SU-DHL-6 (cell line): Measurements from ENCODE around the gene ORAI1.

Experiments
- H2AFZ ChIP-seq: fragments of 200-600 bp; sonication (generic); 2 replicates; pipeline ENCODE4 v1.6.1; 2014; ENCODE audit warnings: low read depth, mild to moderate bottlenecking, moderate library complexity, mixed read lengths, antibody characterized with exemption, low read length; ENCODE audit not compliant: severe bottlenecking
- H3F3A ChIP-seq: fragments of 200-600 bp; shearing (Covaris generic); 2 replicates; pipeline ENCODE4 v1.6.0; 2016; ENCODE audit warnings: antibody characterized with exemption, mild to moderate bottlenecking; ENCODE audit not compliant: insufficient read depth
- H3K27ac ChIP-seq: fragments of 200-600 bp; sonication (generic); 2 replicates; pipeline ENCODE4 v1.5.1; 2016; ENCODE audit warnings: low read depth, mild to moderate bottlenecking, low read length, moderate library complexity, mixed read lengths
- H3K27me3 ChIP-seq: fragments of 200-600 bp; sonication (generic), shearing (Covaris generic); 2 replicates; pipeline ENCODE4 v1.6.0; 2014; ENCODE audit warnings: mild to moderate bottlenecking, low read length
- H3K36me3 ChIP-seq: fragments of 200-600 bp; sonication (generic); 2 replicates; pipeline ENCODE4 v1.6.1; 2014; ENCODE audit warnings: mild to moderate bottlenecking, low read length, mixed read lengths
- H3K4me2 ChIP-seq: fragments of 300-600, 200-600 bp; shearing (Covaris generic), sonication (generic); 2 replicates; pipeline ENCODE4 v1.6.0; 2014; ENCODE audit warnings: low read length, low read depth, mild to moderate bottlenecking; ENCODE audit not compliant: poor library complexity, severe bottlenecking
- H3K4me3 ChIP-seq: fragments of 200-600 bp; sonication (generic); 2 replicates; pipeline ENCODE4 v1.5.1; 2014; ENCODE audit warnings: antibody characterized with exemption, low read length, mild to moderate bottlenecking, mixed read lengths; ENCODE audit not compliant: insufficient read depth, poor library complexity, severe bottlenecking
- H3K79me2 ChIP-seq: fragments of 200-600 bp; sonication (generic); 2 replicates; pipeline ENCODE4 v1.6.1; 2014; ENCODE audit warnings: mild to moderate bottlenecking, low read length, moderate library complexity; ENCODE audit not compliant: insufficient read depth
- H3K9ac ChIP-seq: fragments of 200-600 bp; sonication (generic); 2 replicates; pipeline ENCODE4 v1.7.0; 2014; ENCODE audit warnings: mild to moderate bottlenecking, low read length
- H3K9me2 ChIP-seq: fragments of 200-600 bp; sonication (generic); replicated peaks from 2 replicates; pipeline ENCODE4 v1.6.1; 2014; ENCODE audit warnings: low read length; ENCODE audit not compliant: insufficient read depth
- H3K9me3 ChIP-seq: fragments of 200-600 bp; sonication (generic); 2 replicates; pipeline ENCODE4 v1.6.1; 2014; ENCODE audit warnings: low read length, mixed read lengths; ENCODE audit not compliant: insufficient read depth
- H4K20me1 ChIP-seq: fragments of 200-600 bp; sonication (generic); 2 replicates; pipeline ENCODE4 v1.6.1; 2014; ENCODE audit warnings: low read depth, mild to moderate bottlenecking, antibody characterized with exemption, low read length, moderate library complexity, mixed read lengths
- EZH2phosphoT487 ChIP-seq: fragments of 200-600 bp; sonication (generic), shearing (Covaris generic); conservative IDR thresholded peaks from 2 replicates; pipeline ENCODE4 v1.6.1; 2018; ENCODE audit warnings: mild to moderate bottlenecking, antibody characterized with exemption, low read length, moderate library complexity, mixed read lengths
- TF ChIP-seq, protein P1 (sequence below): fragments of 200-600 bp; sonication (generic); IDR thresholded peaks from one replicate; pipeline ENCODE4 v1.5.1; 2017; ENCODE audit warnings: antibody characterized with exemption, mild to moderate bottlenecking, low read length, moderate library complexity; ENCODE audit not compliant: insufficient read depth, poor library complexity, severe bottlenecking

The ORAI1 gene

DNA sequence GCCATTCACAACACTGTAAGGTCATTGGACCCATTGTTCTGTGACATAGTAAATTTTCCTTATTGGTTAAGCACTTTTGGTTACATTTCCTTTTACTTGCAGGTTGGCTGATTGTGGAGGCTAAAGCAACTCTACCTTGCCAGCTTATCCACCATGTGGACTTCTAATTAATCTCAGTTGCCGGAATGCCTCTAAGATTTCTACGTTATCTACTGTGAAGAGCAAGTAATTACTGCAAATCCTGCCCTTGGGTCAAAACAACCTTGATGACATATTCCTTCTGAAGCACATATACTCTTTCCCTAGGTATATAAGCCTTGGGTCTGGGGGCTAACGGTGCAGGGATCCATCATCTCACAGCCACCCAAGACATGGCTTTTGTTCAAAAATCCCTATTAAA, 62.6 kb downstream of the ORAI1 start:
- H3K36me3 ChIP-seq = no peaks in the 10 kb centered on the region
- no peaks in the 10 kb centered on the region for H3K79me2 ChIP-seq
- H3K4me2 ChIP-seq = no peak overlapping the region
- H3K4me3 ChIP-seq = no peak overlapping the region
- H3K9ac ChIP-seq = no peak overlapping the region
- no peaks in the 10 kb centered on the region for H3K27me3 ChIP-seq
- H2AFZ ChIP-seq = no peak overlapping the region
- H3K9me3 ChIP-seq = no peaks in the 10 kb centered on the region
- H3F3A ChIP-seq = 0 out of 2 replicates have a peak, but pooled peaks cover 6% of the 10 kb centered on the region
- TF ChIP-seq, protein P1, sequence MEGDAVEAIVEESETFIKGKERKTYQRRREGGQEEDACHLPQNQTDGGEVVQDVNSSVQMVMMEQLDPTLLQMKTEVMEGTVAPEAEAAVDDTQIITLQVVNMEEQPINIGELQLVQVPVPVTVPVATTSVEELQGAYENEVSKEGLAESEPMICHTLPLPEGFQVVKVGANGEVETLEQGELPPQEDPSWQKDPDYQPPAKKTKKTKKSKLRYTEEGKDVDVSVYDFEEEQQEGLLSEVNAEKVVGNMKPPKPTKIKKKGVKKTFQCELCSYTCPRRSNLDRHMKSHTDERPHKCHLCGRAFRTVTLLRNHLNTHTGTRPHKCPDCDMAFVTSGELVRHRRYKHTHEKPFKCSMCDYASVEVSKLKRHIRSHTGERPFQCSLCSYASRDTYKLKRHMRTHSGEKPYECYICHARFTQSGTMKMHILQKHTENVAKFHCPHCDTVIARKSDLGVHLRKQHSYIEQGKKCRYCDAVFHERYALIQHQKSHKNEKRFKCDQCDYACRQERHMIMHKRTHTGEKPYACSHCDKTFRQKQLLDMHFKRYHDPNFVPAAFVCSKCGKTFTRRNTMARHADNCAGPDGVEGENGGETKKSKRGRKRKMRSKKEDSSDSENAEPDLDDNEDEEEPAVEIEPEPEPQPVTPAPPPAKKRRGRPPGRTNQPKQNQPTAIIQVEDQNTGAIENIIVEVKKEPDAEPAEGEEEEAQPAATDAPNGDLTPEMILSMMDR = no peak
- no peak for TF ChIP-seq EZH2phosphoT487
- no peak overlapping the region for H3K27ac ChIP-seq
- H4K20me1 ChIP-seq = no peaks in the 10 kb centered on the region
- H3K9me2 ChIP-seq = no peaks in the 10 kb centered on the region

GRCh38 chr12:121689430-121689829, 63.1 kb downstream of the ORAI1 start:
- Histone ChIP-seq H3K27ac (no peak overlapping the region), H3K79me2 (no peaks in the 10 kb centered on the region), H4K20me1 (no peaks in the 10 kb centered on the region), H3K9me3 (no peaks in the 10 kb centered on the region), H3K27me3 (no peaks in the 10 kb centered on the region), H3K4me2 (no peak overlapping the region), H2AFZ (no peak overlapping the region), H3K9me2 (no peaks in the 10 kb centered on the region), H3K9ac (no peak overlapping the region), H3F3A (0 out of 2 replicates have a peak, but pooled peaks cover 6% of the 10 kb centered on the region), H3K4me3 (no peak overlapping the region), H3K36me3 (no peaks in the 10 kb centered on the region)
- TF ChIP-seq, protein P1 = no peak
- no peak for TF ChIP-seq EZH2phosphoT487
